GM18502 (cell line): ENCODE measurements around the gene COQ8B.
"Not testable (repeated sequence)": the region's sequence is repeated elsewhere in the genome, so short reads cannot be mapped to it uniquely, and the experiment has no call there.

ENCODE experiments used
- ATAC-seq: cut with Tn5 transposase; IDR thresholded peaks from one replicate; pipeline ENCODE4 v1.9.1; 2021; ENCODE audit warnings: mild to moderate bottlenecking; ENCODE audit not compliant: unreplicated experiment, poor library complexity

The COQ8B gene

GRCh38 chr19:40716482-40717324, at the start of gene COQ8B, which contains the start of gene ITPKC:
Gene COQ8B, minus strand, starts transcription at chr19:40716886. Its CDS starts 2,254 bp downstream, at chr19:40714632.
Gene ITPKC, plus strand, starts transcription at chr19:40717112. Its CDS starts 24 bp downstream, at chr19:40717136.
- ATAC-seq = peak; percentile 71

- ATAC-seq = not testable (repeated sequence)
These were observed 49.7 kb upstream of the COQ8B start for GRCh38 chr19:40766385-40766784.

GRCh38 chr19:40763963-40764362, 47.3 kb upstream of the COQ8B start:
- no peak for ATAC-seq

- no peak for ATAC-seq
These were observed 46.8 kb upstream of the COQ8B start for GRCh38 chr19:40763526-40763925.

GRCh38 chr19:40762754-40763470, 46.2 kb upstream of the COQ8B start:
- ATAC-seq = no peak

- ATAC-seq = no peak
These were observed 42.7 kb upstream of the COQ8B start for GRCh38 chr19:40759352-40759751.

GRCh38 chr19:40758491-40758890, 41.8 kb upstream of the COQ8B start:
- ATAC-seq = no peak

- no peak for ATAC-seq
These were observed 39.9 kb upstream of the COQ8B start for GRCh38 chr19:40756502-40757110.

GRCh38 chr19:40755791-40756190, 39.1 kb upstream of the COQ8B start:
- no peak for ATAC-seq

GRCh38 chr19:40755248-40755624, 38.5 kb upstream of the COQ8B start:
- ATAC-seq = no peak

- ATAC-seq = no peak
These were observed 38.0 kb upstream of the COQ8B start for GRCh38 chr19:40754611-40755247.

GRCh38 chr19:40752257-40752781, 35.6 kb upstream of the COQ8B start:
- ATAC-seq = no peak

- peak; percentile 58 for ATAC-seq
These were observed 34.3 kb upstream of the COQ8B start, which contains the start of gene SNRPA for GRCh38 chr19:40750874-40751537. Gene SNRPA, plus strand, starts transcription at chr19:40751203. Its CDS starts 206 bp downstream, at chr19:40751409.

- peak; percentile 81 for ATAC-seq
These were observed 33.6 kb upstream of the COQ8B start, which contains the start of gene ACTMAP for GRCh38 chr19:40750058-40750873. Gene ACTMAP, minus strand, starts transcription at chr19:40750477. Its CDS starts 674 bp downstream, at chr19:40749803.

GRCh38 chr19:40747536-40747935, 30.9 kb upstream of the COQ8B start:
- ATAC-seq = no peak

- ATAC-seq = no peak
These were observed 28.7 kb upstream of the COQ8B start for GRCh38 chr19:40745402-40745780.

GRCh38 chr19:40744554-40745401, 28.1 kb upstream of the COQ8B start:
- ATAC-seq = no peak

- ATAC-seq = no peak
These were observed 27.2 kb upstream of the COQ8B start for GRCh38 chr19:40743926-40744325.
